ENCODE results near the gene GBA3. TPM values are rescaled to one million over a fixed set of nuclear protein-coding genes. Genes with fewer than 3 reads are reported as not detected.

The GBA3 gene
- total and polyA plus RNA-seq, 7 donors, result 0.33 to 17.3 (median 1.6) TPM; not detected in 2

GRCh38 chr4:22745234-22745633 lies 52.5 kb downstream of the GBA3 start:
- TF ChIP-seq POLR2A (IDR thresholded peaks at IDR 0.05), result no peak
- no peak for TF ChIP-seq EP300 (IDR thresholded peaks at IDR 0.05)
- no peak for TF ChIP-seq POLR2AphosphoS5 (IDR thresholded peaks at IDR 0.05)
- TF ChIP-seq CTCF (IDR thresholded peaks at IDR 0.05), result no peak
- no peak overlapping the region for H3K4me3 ChIP-seq
- no peaks in the 10 kb centered on the region for H3K4me1 ChIP-seq
- H3K9me3 ChIP-seq, result no peaks in the 10 kb centered on the region
- no peaks in the 10 kb centered on the region for H3K36me3 ChIP-seq
- 77 to 91% methylated on average over 1 of the region's 1 CpG for WGBS, 2 donors
- no peak overlapping the region for H3K27ac ChIP-seq
- H3K27me3 ChIP-seq, result no peaks in the 10 kb centered on the region
- intact Hi-C loops (cut with DNase I), result no loop called here
- no peak for DNase-seq

- Histone ChIP-seq H3K27me3 (no peaks in the 10 kb centered on the region), H3K27ac (no peak overlapping the region), H3K9me3 (no peaks in the 10 kb centered on the region), H3K36me3 (no peaks in the 10 kb centered on the region), H3K4me3 (no peak overlapping the region), H3K4me1 (no peaks in the 10 kb centered on the region)
- TF ChIP-seq CTCF (IDR thresholded peaks at IDR 0.05) (no peak), EP300 (IDR thresholded peaks at IDR 0.05) (no peak), POLR2AphosphoS5 (IDR thresholded peaks at IDR 0.05) (no peak), POLR2A (IDR thresholded peaks at IDR 0.05) (no peak)
- 86% methylated on average over 2 of the region's 2 CpGs for WGBS, 2 donors
- intact Hi-C loops (cut with DNase I), result no loop called here
- DNase-seq, result no peak
Observed at GRCh38 chr4:22754116-22754515, 61.4 kb downstream of the GBA3 start.

- no peak for DNase-seq
- H3K27me3 ChIP-seq, result no peaks in the 10 kb centered on the region
- H3K36me3 ChIP-seq, result no peaks in the 10 kb centered on the region
- no peak overlapping the region for H3K27ac ChIP-seq
- intact Hi-C loops (cut with DNase I), result no loop called here
- H3K4me1 ChIP-seq, result no peaks in the 10 kb centered on the region
- TF ChIP-seq CTCF (IDR thresholded peaks at IDR 0.05), result no peak
- TF ChIP-seq EP300 (IDR thresholded peaks at IDR 0.05), result no peak
- TF ChIP-seq POLR2A (IDR thresholded peaks at IDR 0.05), result no peak
- TF ChIP-seq POLR2AphosphoS5 (IDR thresholded peaks at IDR 0.05), result no peak
- no peak overlapping the region for H3K4me3 ChIP-seq
- H3K9me3 ChIP-seq, result no peaks in the 10 kb centered on the region
- 90 to 96% methylated on average over 2 of the region's 2 CpGs for WGBS, 2 donors
Observed at GRCh38 chr4:22762548-22762947, 69.8 kb downstream of the GBA3 start.

- H3K9me3 ChIP-seq, result no peaks in the 10 kb centered on the region
- 78 to 92% methylated on average over 3 of the region's 3 CpGs for WGBS, 2 donors
- H3K4me3 ChIP-seq, result no peak overlapping the region
Observed at GRCh38 chr4:22764183-22764582, 71.4 kb downstream of the GBA3 start.

More at GRCh38 chr4:22764183-22764582, 71.4 kb downstream of the GBA3 start:
- intact Hi-C loops (cut with DNase I), result no loop called here
- TF ChIP-seq CTCF (IDR thresholded peaks at IDR 0.05) (no peak), POLR2A (IDR thresholded peaks at IDR 0.05) (no peak), EP300 (IDR thresholded peaks at IDR 0.05) (no peak), POLR2AphosphoS5 (IDR thresholded peaks at IDR 0.05) (no peak)
- Histone ChIP-seq H3K36me3 (no peaks in the 10 kb centered on the region), H3K4me1 (no peaks in the 10 kb centered on the region), H3K27ac (no peak overlapping the region), H3K27me3 (no peaks in the 10 kb centered on the region)
- DNase-seq, result no peak
